GM12878 (cell line): Measurements from ENCODE around the gene ZBTB33. TPM values are rescaled to one million over a fixed set of nuclear protein-coding genes. Genes with fewer than 3 reads are reported as not detected.

Experiments
- ATAC-seq: fragments of 200-7000 bp; cut with Tn5 transposase; 3 replicates; pipeline ENCODE4 v1.9.1; 2020; ENCODE audit warnings: mild to moderate bottlenecking, moderate library complexity
- BruUV-seq: library from RNA; stranded (reverse); fragments of 400-500 nt; replicated peaks from 2 replicates; lab custom pipeline; 2021; lab: Mats Ljungman, UMichigan
- CTCF ChIA-PET: fragments of 300-600 bp; sonication (Branson Sonifier 250); formaldehyde crosslinking; extraction: SDS; loops from one replicate; lab custom pipeline; 2021; ENCODE audit warnings: inconsistent platforms; lab: Yijun Ruan, JAX
- POLR2A ChIA-PET: fragments of 350-600 bp; formaldehyde crosslinking; extraction: SDS; loops from one replicate; lab custom pipeline; 2021; ENCODE audit warnings: inconsistent platforms; lab: Charles Lee
- RAD21 ChIA-PET: fragments of 300-600 bp; sonication (Branson Sonifier 250); formaldehyde crosslinking; loops from one replicate; lab custom pipeline; 2023; ENCODE audit warnings: antibody characterized with exemption; ENCODE audit not compliant: unreplicated experiment; lab: Charles Lee
- SMC1A ChIA-PET: fragments of 300-600 bp; sonication (Branson Sonifier 250); formaldehyde crosslinking; loops from one replicate; lab custom pipeline; 2023; ENCODE audit not compliant: unreplicated experiment, uncharacterized antibody; lab: Charles Lee
- DNase-seq: peaks from one replicate; pipeline ENCODE4 v3.0.0-alpha.2; 2011; ENCODE audit warnings: low read depth, low spot score
- FAIRE-seq: peaks from 3 replicates; lab custom pipeline; 2011; peaks lifted over from hg19 to GRCh38; lab: Jason Lieb, UNC
- H2AFZ ChIP-seq: 2 replicates; pipeline ENCODE4 v1.6.0; 2011; ENCODE audit warnings: low read depth, low read length, control low read depth; ENCODE audit not compliant: control insufficient read depth
- H3K27ac ChIP-seq: 2 replicates; pipeline ENCODE4 v1.5.1; 2011; ENCODE audit warnings: control low read depth; ENCODE audit not compliant: control insufficient read depth, insufficient read depth
- H3K27me3 ChIP-seq, 2 experiments: replicated peaks in 1 of 2; 2 replicates each; pipeline versions ENCODE4 v1.6.0 to v1.6.1; 2011; ENCODE audit warnings: low read length in 1 of 2; ENCODE audit not compliant: control insufficient read depth in 2 of 2, insufficient read depth in 2 of 2
- H3K36me3 ChIP-seq, 2 experiments: 2 replicates each; pipeline ENCODE4 v1.5.1; 2011; ENCODE audit warnings: low read length in 1 of 2; ENCODE audit not compliant: control insufficient read depth in 2 of 2, insufficient read depth in 2 of 2
- H3K4me1 ChIP-seq: 2 replicates; pipeline ENCODE4 v1.6.1; 2011; ENCODE audit warnings: mild to moderate bottlenecking, low read length, moderate library complexity, mixed read lengths; ENCODE audit not compliant: control insufficient read depth, insufficient read depth
- H3K4me2 ChIP-seq: 2 replicates; pipeline ENCODE4 v1.6.0; 2011; ENCODE audit warnings: control low read depth; ENCODE audit not compliant: control insufficient read depth, insufficient read depth
- H3K4me3 ChIP-seq: fragments of 200-600 bp; sonication (generic); 2 replicates; pipeline ENCODE4 v1.5.1; 2016
- H3K79me2 ChIP-seq: 2 replicates; pipeline ENCODE4 v1.6.0; 2011; ENCODE audit warnings: low read length; ENCODE audit not compliant: control insufficient read depth, insufficient read depth
- H3K9ac ChIP-seq: 2 replicates; pipeline ENCODE4 v1.8.0; 2011; ENCODE audit warnings: low read length, control low read depth, mixed read lengths; ENCODE audit not compliant: control insufficient read depth, insufficient read depth
- H3K9me3 ChIP-seq: replicated peaks from 3 replicates; pipeline ENCODE4 v1.5.1; 2011; ENCODE audit warnings: mild to moderate bottlenecking, low read length; ENCODE audit not compliant: control insufficient read depth, insufficient read depth
- H4K20me1 ChIP-seq: 2 replicates; pipeline ENCODE4 v1.6.0; 2011; ENCODE audit not compliant: control insufficient read depth, insufficient read depth
- HSF1 ChIP-seq: fragments of 150-350 bp; IDR thresholded peaks from 2 replicates; pipeline ENCODE4 v1.6.1; 2014; ENCODE audit warnings: mild to moderate bottlenecking, low read depth, low read length
- ZNF622 ChIP-seq: fragments of 450-650 bp; IDR thresholded peaks from 2 replicates; pipeline ENCODE4 v1.6.1; 2017; ENCODE audit warnings: mild to moderate bottlenecking, inconsistent platforms
- WGBS: methylation state at CpG from one replicate; pipeline ENCODE4 v1.1.6; 2016; ENCODE audit warnings: low lambda C conversion rate; ENCODE audit not compliant: insufficient replicate concordance, insufficient coverage; ENCODE audit errors: missing lambda C conversion rate; 5-methylcytosine and 5-hydroxymethylcytosine counted together
- in situ Hi-C: fragments of 300-500 bp; cut with MboI; formaldehyde crosslinking; loops from 9 replicates; pipeline ENCODE4 v1.14.3; 2018; ENCODE audit warnings: mixed read lengths
- intact Hi-C: fragments of 100-400 bp; cut with micrococcal nuclease; formaldehyde crosslinking; loops from one replicate; pipeline ENCODE4 v1.14.2; 2022; ENCODE audit not compliant: unreplicated experiment
- polyA plus RNA-seq, 11 experiments: library from polyadenylated mRNA; depleted of rRNA in 4 of 11; unstranded in 6 of 11; stranded (reverse) in 5 of 11; fragments of >200 nt; fragmentation: Nextera tagmentation in 4 of 11; fragmentation: Illumina TruSeq in 1 of 11; extraction: Ambion mirVana in 4 of 11; extraction: Trizol in 1 of 11; gene quantifications; 1 replicate in 1 of 11; 2 replicates in 10 of 11; pipeline versions ENCODE4 v1.2.1 to v1.2.3, GENCODE V29; 2011 to 2016; ENCODE audit warnings: inconsistent platforms in 2 of 11, missing spikeins in 2 of 11, low read depth in 1 of 11
- total RNA-seq, 4 experiments: library from RNA; depleted of rRNA in 3 of 4; stranded (reverse); fragments of >200 nt in 3 of 4; fragmentation: Illumina TruSeq in 1 of 4; extraction: Trizol in 1 of 4; gene quantifications; 2 replicates each; pipeline versions ENCODE4 v1.2.1 to v1.2.3, GENCODE V29; 2013 to 2021
- TF ChIP-seq, protein P1 (sequence below): IDR thresholded peaks from 2 replicates; pipeline ENCODE4 v1.6.1; 2012; ENCODE audit warnings: low read depth, low read length, improper control_type of control experiment
- TF ChIP-seq, protein P2 (sequence below): IDR thresholded peaks from 2 replicates; pipeline ENCODE4 v1.6.1; 2012; ENCODE audit warnings: improper control_type of control experiment, low read depth, low read length; ENCODE audit not compliant: insufficient replicate concordance

ZBTB33 gene
- total and polyA plus RNA-seq, 10 of the 15 experiments (the other 5 are each of a cell fraction or from before 2014, with no cell fraction given), result 5.2 to 26.3 (median 18.3) TPM

GRCh38 chrX:120200851-120201250 lies 49.8 kb upstream of the ZBTB33 start:
- 49% methylated on average over 11 of the region's 11 CpGs for WGBS
- Histone ChIP-seq H3K4me2 (no peak overlapping the region), H2AFZ (no peak overlapping the region), H3K4me3 (no peak overlapping the region), H3K79me2 (no peaks in the 10 kb centered on the region), H4K20me1 (no peaks in the 10 kb centered on the region), H3K36me3 (no peaks in the 10 kb centered on the region), H3K9me3 (no peaks in the 10 kb centered on the region), H3K4me1 (no peaks in the 10 kb centered on the region), H3K27ac (no peak overlapping the region), H3K27me3 (no peaks in the 10 kb centered on the region; a peak in 1 of 4 replicates), H3K9ac (no peak overlapping the region)
- intact Hi-C loops, result loop anchor here (10.0 kb wide), 1 partner anchor 166 kb away; no protein-coding TSS in a partner anchor
- in situ Hi-C loops, result loop anchor here (25.0 kb wide), 1 partner anchor 89 kb away; the partner anchor contains the start of gene RHOXF1
- ATAC-seq (no peak), FAIRE-seq (no peak), DNase-seq (no peak)
- TF ChIP-seq, protein P1, sequence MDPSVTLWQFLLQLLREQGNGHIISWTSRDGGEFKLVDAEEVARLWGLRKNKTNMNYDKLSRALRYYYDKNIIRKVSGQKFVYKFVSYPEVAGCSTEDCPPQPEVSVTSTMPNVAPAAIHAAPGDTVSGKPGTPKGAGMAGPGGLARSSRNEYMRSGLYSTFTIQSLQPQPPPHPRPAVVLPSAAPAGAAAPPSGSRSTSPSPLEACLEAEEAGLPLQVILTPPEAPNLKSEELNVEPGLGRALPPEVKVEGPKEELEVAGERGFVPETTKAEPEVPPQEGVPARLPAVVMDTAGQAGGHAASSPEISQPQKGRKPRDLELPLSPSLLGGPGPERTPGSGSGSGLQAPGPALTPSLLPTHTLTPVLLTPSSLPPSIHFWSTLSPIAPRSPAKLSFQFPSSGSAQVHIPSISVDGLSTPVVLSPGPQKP, result no peak
- no peak for TF ChIP-seq ZNF622
- TF ChIP-seq HSF1, result no peak
- TF ChIP-seq, protein P2, sequence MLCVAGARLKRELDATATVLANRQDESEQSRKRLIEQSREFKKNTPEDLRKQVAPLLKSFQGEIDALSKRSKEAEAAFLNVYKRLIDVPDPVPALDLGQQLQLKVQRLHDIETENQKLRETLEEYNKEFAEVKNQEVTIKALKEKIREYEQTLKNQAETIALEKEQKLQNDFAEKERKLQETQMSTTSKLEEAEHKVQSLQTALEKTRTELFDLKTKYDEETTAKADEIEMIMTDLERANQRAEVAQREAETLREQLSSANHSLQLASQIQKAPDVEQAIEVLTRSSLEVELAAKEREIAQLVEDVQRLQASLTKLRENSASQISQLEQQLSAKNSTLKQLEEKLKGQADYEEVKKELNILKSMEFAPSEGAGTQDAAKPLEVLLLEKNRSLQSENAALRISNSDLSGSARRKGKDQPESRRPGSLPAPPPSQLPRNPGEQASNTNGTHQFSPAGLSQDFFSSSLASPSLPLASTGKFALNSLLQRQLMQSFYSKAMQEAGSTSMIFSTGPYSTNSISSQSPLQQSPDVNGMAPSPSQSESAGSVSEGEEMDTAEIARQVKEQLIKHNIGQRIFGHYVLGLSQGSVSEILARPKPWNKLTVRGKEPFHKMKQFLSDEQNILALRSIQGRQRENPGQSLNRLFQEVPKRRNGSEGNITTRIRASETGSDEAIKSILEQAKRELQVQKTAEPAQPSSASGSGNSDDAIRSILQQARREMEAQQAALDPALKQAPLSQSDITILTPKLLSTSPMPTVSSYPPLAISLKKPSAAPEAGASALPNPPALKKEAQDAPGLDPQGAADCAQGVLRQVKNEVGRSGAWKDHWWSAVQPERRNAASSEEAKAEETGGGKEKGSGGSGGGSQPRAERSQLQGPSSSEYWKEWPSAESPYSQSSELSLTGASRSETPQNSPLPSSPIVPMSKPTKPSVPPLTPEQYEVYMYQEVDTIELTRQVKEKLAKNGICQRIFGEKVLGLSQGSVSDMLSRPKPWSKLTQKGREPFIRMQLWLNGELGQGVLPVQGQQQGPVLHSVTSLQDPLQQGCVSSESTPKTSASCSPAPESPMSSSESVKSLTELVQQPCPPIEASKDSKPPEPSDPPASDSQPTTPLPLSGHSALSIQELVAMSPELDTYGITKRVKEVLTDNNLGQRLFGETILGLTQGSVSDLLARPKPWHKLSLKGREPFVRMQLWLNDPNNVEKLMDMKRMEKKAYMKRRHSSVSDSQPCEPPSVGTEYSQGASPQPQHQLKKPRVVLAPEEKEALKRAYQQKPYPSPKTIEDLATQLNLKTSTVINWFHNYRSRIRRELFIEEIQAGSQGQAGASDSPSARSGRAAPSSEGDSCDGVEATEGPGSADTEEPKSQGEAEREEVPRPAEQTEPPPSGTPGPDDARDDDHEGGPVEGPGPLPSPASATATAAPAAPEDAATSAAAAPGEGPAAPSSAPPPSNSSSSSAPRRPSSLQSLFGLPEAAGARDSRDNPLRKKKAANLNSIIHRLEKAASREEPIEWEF, result no peak
- ChIA-PET CTCF (interaction anchor here (2.2 kb wide), 1 partner anchor 13 kb away, joined by 18 read pairs; no protein-coding TSS in a partner anchor), RAD21 (interaction anchor here (0.7 kb wide), 1 partner anchor 221 kb away, joined by 3 read pairs; no protein-coding TSS in a partner anchor), POLR2A (no interaction called here), SMC1A (no interaction called here)
- BruUV-seq, result no TSS peak
